BLaER1 treated with 17β-estradiol and CSF1 and Interleukin-3, amounts not matched to agents 10 nM and 100 nM (cell line): Measurements from ENCODE around the gene FLCN.

Experiments
- H3K27ac ChIP-seq, 11 experiments: shearing (Covaris generic); formaldehyde crosslinking; 2 replicates each; pipeline ENCODE4 v1.8.1; 2022
- H3K27me3 ChIP-seq, 11 experiments: shearing (Covaris generic); formaldehyde crosslinking; 2 replicates each; pipeline ENCODE4 v1.8.1; 2022
- H3K36me3 ChIP-seq, 11 experiments: shearing (Covaris generic); formaldehyde crosslinking; 2 replicates each; pipeline ENCODE4 v1.8.1; 2022
- H3K4me1 ChIP-seq, 10 experiments: shearing (Covaris generic); formaldehyde crosslinking; 2 replicates each; pipeline ENCODE4 v1.8.1; 2022
- H3K4me2 ChIP-seq, 11 experiments: shearing (Covaris generic); formaldehyde crosslinking; 2 replicates each; pipeline ENCODE4 v1.8.1; 2022
- H3K4me3 ChIP-seq, 10 experiments: shearing (Covaris generic); formaldehyde crosslinking; 2 replicates each; pipeline ENCODE4 v1.8.1; 2022
- H3K9ac ChIP-seq, 11 experiments: shearing (Covaris generic); formaldehyde crosslinking; 2 replicates each; pipeline ENCODE4 v1.8.1; 2022
- H3K9me3 ChIP-seq, 11 experiments: shearing (Covaris generic); formaldehyde crosslinking; replicated peaks in 1 of 11; 2 replicates each; pipeline ENCODE4 v1.8.1; 2022
- H4K20me1 ChIP-seq, 11 experiments: shearing (Covaris generic); formaldehyde crosslinking; 2 replicates each; pipeline ENCODE4 v1.8.1; 2022
- Cebpa-rat ChIP-seq, 11 experiments: shearing (Covaris generic); IDR thresholded peaks; 2 replicates each; pipeline ENCODE4 v1.8.1; 2022

FLCN gene

DNA sequence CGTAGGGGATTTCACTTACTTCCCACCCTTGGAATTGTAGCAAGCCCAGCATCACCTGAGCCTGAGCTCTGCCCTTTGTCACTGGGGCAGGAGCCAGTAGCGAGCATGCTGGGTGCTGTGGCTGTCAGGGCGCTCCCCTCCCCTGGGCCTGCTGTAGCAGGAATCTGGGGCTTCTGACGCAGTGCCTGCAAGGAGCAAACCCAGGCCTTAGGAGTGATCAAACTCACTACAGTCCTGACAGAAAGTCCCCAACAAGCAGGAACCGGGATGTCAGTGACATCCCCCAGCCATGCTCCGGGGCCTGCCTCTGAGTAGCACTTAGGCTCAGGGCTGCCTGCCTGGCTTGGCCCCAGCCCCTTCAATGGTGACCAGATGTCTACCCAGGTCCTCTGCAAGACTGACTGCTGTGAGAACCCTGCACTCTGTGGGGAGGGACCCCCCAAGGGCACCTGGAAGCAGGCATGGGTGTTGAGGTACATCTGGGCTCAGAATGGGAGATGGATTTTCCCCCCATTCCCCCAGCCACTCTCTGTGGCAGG lies 54.3 kb downstream of the FLCN start:
- peaks cover 0 to 37% (median 0%) of the 10 kb centered on the region in 11 experiments; a peak in 10 of 22 replicates for H4K20me1 ChIP-seq
- H3K27me3 ChIP-seq: no peaks in the 10 kb centered on the region
- peaks cover 69 to 100% (median 100%) of the 10 kb centered on the region in 10 experiments for H3K4me1 ChIP-seq
- TF ChIP-seq Cebpa-rat (IDR thresholded peaks at IDR 0.05): no peak
- peak overlapping the region in 9 of 11 experiments; percentile 53 to 89 (median 84); a peak in 18 of 22 replicates for H3K27ac ChIP-seq
- H3K36me3 ChIP-seq: peaks cover 32 to 71% (median 56%) of the 10 kb centered on the region in 11 experiments
- H3K4me3 ChIP-seq: peak overlapping the region in 7 of 10 experiments; percentile 23 to 53 (median 46); a peak in 12 of 20 replicates
- H3K4me2 ChIP-seq: peak overlapping the region; percentile 59 to 98 (median 95)
- peak overlapping the region in 10 of 11 experiments; percentile 1 to 81 (median 72); a peak in 18 of 22 replicates for H3K9ac ChIP-seq
- no peaks in the 10 kb centered on the region for H3K9me3 ChIP-seq

DNA sequence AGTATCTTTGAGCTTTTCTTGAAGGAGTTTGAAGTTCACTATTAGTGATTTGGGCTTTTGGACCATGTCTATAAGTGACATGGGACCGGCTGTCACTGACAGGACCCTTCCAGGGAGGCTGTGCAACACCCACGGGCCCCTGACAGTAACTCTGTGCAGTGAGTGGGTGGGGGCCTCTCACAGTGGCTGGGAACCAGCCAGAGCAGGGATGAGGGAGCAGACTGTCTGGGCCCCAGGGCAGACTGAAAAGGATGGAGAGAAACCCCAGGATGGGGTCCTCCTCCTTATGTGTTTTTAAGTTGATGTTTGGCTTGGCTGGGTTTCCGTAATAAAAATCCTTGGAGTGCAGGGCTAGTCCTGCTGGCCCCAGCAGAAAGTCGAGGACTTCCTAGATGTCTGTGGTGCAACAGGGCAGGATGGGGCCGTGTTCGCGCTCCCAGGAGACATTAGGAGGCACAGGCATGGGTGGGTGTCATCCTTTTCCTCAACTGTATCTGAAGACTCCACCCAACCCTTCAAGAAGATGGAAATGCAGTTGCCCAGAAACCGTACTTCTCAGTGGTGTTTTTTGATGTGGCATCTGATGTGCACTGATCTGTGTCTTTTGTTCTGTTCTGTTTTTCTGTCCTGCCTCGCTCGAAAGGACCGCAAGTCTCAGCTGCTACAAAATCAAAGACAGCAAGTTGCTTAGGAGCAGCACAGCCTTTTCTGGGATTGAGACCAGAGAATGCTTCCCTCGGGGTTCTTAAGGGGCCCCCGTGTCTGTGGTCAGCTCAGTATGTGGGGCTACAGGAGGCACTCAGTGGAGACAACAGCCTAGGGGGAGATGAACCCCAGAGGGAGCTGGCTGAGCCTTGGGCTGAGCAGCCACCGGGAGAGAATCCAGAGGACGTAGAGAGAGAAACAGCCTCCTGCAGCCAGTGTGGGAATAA lies 55.0 kb downstream of the FLCN start:
- Histone ChIP-seq H3K27ac (peak overlapping the region in 9 of 11 experiments; percentile 53 to 89 (median 84); a peak in 18 of 22 replicates), H3K4me2 (peak overlapping the region; percentile 59 to 98 (median 95)), H4K20me1 (peaks cover 0 to 37% (median 0%) of the 10 kb centered on the region in 11 experiments; a peak in 10 of 22 replicates), H3K36me3 (peaks cover 29 to 71% (median 61%) of the 10 kb centered on the region in 11 experiments), H3K9ac (peak overlapping the region in 10 of 11 experiments; percentile 1 to 81 (median 72); a peak in 18 of 22 replicates), H3K27me3 (no peaks in the 10 kb centered on the region), H3K4me1 (peaks cover 64 to 100% (median 100%) of the 10 kb centered on the region in 10 experiments), H3K9me3 (no peaks in the 10 kb centered on the region), H3K4me3 (peak overlapping the region in 7 of 10 experiments; percentile 23 to 53 (median 46); a peak in 13 of 20 replicates)
- peak in 6 of 11 experiments; percentile 11 to 54 (median 38); a peak in 2 of 22 replicates for TF ChIP-seq Cebpa-rat (IDR thresholded peaks at IDR 0.05)

DNA sequence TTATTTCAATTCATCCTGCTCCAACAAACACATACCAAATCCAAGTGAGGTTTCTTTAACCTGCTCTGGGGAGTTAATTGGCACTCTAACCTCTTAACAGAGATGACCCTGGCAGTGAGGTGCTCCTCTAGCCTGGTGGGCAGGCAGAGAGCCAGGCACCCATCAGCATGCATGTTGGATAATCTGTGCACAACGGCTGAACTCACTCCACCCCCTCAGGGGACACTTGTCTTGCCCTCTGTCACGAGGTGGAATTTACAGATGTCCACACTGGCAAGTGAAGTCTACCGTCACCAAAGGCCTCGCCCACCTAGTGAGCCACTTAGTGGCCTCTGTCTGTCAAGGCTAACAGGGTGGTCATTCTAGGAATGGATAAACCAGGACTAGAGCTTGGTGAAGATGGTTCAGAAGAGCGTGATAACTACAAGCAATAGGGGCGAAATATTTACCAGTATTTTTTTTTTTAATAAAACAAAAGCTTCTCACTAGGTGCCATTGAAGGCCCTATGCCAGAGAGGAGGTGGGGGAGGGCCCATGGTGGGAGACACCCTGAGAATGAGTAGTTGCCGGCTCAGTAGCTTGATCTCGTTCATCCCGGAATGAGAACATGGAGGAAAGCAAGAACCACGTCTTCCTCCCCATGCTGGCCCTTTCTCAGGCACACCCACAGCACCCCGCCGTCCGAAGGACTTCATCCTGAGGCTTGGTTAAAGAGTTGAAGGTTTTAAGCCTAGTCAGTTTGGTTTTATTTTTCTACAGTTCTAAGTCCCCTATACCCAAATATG lies 56.0 kb downstream of the FLCN start:
- H3K4me1 ChIP-seq: peaks cover 65 to 100% (median 100%) of the 10 kb centered on the region in 10 experiments
- no peaks in the 10 kb centered on the region for H3K27me3 ChIP-seq
- no peaks in the 10 kb centered on the region for H3K9me3 ChIP-seq
- no peak for TF ChIP-seq Cebpa-rat (IDR thresholded peaks at IDR 0.05)
- H3K4me3 ChIP-seq: peak overlapping the region in 4 of 10 experiments; percentile 4 to 41 (median 22); a peak in 3 of 20 replicates
- H3K36me3 ChIP-seq: peaks cover 29 to 77% (median 62%) of the 10 kb centered on the region in 11 experiments
- H3K27ac ChIP-seq: peak overlapping the region in 9 of 11 experiments; percentile 33 to 89 (median 84); a peak in 17 of 22 replicates
- H3K4me2 ChIP-seq: peak overlapping the region; percentile 59 to 98 (median 95)
- H4K20me1 ChIP-seq: peaks cover 0 to 45% (median 0%) of the 10 kb centered on the region in 11 experiments; a peak in 10 of 22 replicates
- H3K9ac ChIP-seq: peak overlapping the region in 9 of 11 experiments; percentile 50 to 81 (median 73); a peak in 13 of 22 replicates

DNA sequence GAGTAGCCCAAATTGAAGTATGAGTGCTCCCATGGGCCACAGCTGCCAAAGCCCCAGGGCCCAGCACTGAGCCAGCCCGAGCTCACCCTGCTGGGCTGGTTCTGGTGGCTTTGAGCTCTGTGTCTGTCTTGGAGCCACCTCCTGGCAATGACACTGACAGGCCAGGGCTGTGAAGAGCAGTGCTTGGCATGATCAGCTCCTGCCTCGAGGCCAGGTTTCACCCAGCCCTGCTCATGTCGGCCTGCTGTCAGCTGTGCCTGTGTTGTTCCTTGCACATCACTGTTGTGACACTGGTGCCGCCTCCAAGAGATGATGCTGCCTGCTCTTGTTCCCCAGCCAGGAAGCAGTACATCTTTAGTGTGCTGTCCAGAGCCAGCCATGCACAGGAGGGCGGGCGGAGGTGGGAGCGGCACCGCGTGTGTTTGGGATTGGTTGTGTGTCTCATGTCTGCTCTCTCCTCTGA lies 56.8 kb downstream of the FLCN start:
- Histone ChIP-seq H3K4me3 (0 out of 20 replicates have a peak overlapping the region, but pooled peaks of 1 of the 10 experiments have one; percentile 4), H3K4me1 (peaks cover 65 to 100% (median 100%) of the 10 kb centered on the region in 10 experiments), H3K9ac (peak overlapping the region in 8 of 11 experiments; percentile 12 to 75 (median 45); a peak in 8 of 22 replicates), H3K27me3 (no peaks in the 10 kb centered on the region), H3K27ac (peak overlapping the region in 7 of 11 experiments; percentile 7 to 89 (median 84); a peak in 8 of 22 replicates), H3K36me3 (peaks cover 29 to 82% (median 66%) of the 10 kb centered on the region in 11 experiments), H3K4me2 (peak overlapping the region; percentile 59 to 98 (median 95); a peak in 19 of 22 replicates), H3K9me3 (no peaks in the 10 kb centered on the region), H4K20me1 (peaks cover 0 to 53% (median 6%) of the 10 kb centered on the region in 11 experiments; a peak in 11 of 22 replicates)
- TF ChIP-seq Cebpa-rat (IDR thresholded peaks at IDR 0.05): no peak

DNA sequence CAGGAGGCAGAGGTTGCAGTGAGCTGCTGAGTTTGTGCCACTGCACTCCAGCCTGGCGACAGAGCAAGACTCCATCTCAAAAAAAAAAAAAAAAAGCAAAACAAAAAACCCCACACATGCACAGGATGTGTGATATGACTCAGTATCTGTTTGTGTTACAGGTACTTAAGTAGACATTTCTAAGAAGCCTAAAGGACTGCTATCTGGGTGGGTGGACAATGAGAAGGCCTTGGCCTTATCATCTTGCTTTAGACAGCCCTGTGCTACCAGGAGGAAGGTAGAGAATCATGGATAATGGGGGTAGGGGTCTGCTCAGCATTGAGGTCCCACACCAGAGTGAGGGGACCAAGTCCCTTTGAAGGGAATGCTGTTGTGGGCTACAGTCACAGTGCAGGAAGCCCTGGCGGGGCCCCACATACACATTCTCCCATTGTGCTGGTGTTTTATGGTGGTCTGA lies 57.6 kb downstream of the FLCN start:
- peaks cover 65 to 100% (median 100%) of the 10 kb centered on the region in 10 experiments for H3K4me1 ChIP-seq
- H3K4me2 ChIP-seq: peak overlapping the region in 10 of 11 experiments; percentile 8 to 98 (median 95); a peak in 19 of 22 replicates
- H3K9ac ChIP-seq: peak overlapping the region in 5 of 11 experiments; percentile 14 to 75 (median 43); a peak in 5 of 22 replicates
- no peak for TF ChIP-seq Cebpa-rat (IDR thresholded peaks at IDR 0.05)
- H4K20me1 ChIP-seq: peaks cover 0 to 61% (median 11%) of the 10 kb centered on the region in 11 experiments; a peak in 11 of 22 replicates
- no peaks in the 10 kb centered on the region for H3K27me3 ChIP-seq
- 0 out of 20 replicates have a peak overlapping the region, but pooled peaks of 1 of the 10 experiments have one; percentile 4 for H3K4me3 ChIP-seq
- H3K36me3 ChIP-seq: peaks cover 30 to 86% (median 70%) of the 10 kb centered on the region in 11 experiments
- H3K27ac ChIP-seq: peak overlapping the region in 4 of 11 experiments; percentile 27 to 89 (median 86); a peak in 5 of 22 replicates
- no peaks in the 10 kb centered on the region for H3K9me3 ChIP-seq

DNA sequence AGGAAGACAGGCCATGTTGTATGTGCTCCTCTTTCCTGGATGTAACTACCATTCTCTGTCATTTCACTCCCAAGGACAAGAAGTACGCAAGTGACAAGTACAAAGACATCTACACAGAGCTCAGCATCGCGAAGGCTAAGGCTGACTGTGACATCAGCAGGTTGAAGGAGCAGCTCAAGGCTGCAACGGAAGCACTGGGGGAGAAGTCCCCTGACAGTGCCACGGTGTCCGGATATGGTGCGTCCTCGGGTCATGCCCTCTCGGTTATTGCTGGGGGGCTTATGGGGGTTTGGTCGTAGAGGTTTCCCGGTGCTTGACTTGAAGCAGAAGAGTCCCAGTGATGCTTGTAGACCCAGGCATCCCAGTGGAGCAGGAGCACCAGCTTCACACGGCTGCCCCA lies 59.8 kb downstream of the FLCN start:
- peak overlapping the region in 8 of 11 experiments; percentile 45 to 68 (median 58); a peak in 10 of 22 replicates for H3K9ac ChIP-seq
- TF ChIP-seq Cebpa-rat (IDR thresholded peaks at IDR 0.05): no peak
- peaks cover 68 to 100% (median 100%) of the 10 kb centered on the region in 10 experiments for H3K4me1 ChIP-seq
- peak overlapping the region; percentile 80 to 98 (median 95) for H3K4me2 ChIP-seq
- H3K9me3 ChIP-seq: no peaks in the 10 kb centered on the region
- H3K4me3 ChIP-seq: peak overlapping the region in 7 of 10 experiments; percentile 9 to 52 (median 48); a peak in 9 of 20 replicates
- H3K36me3 ChIP-seq: peaks cover 38 to 87% (median 80%) of the 10 kb centered on the region in 11 experiments
- no peaks in the 10 kb centered on the region for H3K27me3 ChIP-seq
- peak overlapping the region in 9 of 11 experiments; percentile 8 to 77 (median 61); a peak in 13 of 22 replicates for H3K27ac ChIP-seq
- H4K20me1 ChIP-seq: peaks cover 0 to 74% (median 19%) of the 10 kb centered on the region in 11 experiments; a peak in 14 of 22 replicates

DNA sequence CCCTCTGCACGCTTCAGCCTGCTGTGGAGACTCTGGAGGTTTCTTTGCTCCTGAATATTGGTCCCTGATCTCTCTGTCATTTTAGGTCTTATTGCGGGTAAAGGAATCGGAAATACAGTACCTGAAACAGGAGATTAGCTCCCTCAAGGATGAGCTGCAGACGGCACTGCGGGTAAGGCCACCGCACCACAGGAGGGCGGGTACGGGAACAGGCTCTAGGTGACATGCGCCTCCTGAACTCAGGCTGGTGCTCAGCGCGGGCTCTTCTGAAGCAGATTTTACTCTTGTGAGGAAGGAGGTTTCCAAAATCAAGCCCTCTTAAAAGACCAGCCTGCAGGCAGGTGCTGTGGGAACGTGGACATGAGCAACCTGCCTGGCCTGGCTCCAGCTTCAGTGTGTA lies 60.6 kb downstream of the FLCN start:
- Histone ChIP-seq H4K20me1 (peaks cover 0 to 76% (median 26%) of the 10 kb centered on the region in 11 experiments; a peak in 13 of 22 replicates), H3K4me2 (peak overlapping the region; percentile 80 to 98 (median 95)), H3K4me3 (peak overlapping the region in 8 of 10 experiments; percentile 9 to 52 (median 44); a peak in 11 of 20 replicates), H3K4me1 (peaks cover 63 to 100% (median 100%) of the 10 kb centered on the region in 10 experiments), H3K27me3 (no peaks in the 10 kb centered on the region), H3K27ac (peak overlapping the region in 8 of 11 experiments; percentile 52 to 77 (median 62); a peak in 15 of 22 replicates), H3K9me3 (no peaks in the 10 kb centered on the region), H3K36me3 (peaks cover 42 to 95% (median 89%) of the 10 kb centered on the region in 11 experiments), H3K9ac (peak overlapping the region in 8 of 11 experiments; percentile 45 to 68 (median 58); a peak in 15 of 22 replicates)
- no peak for TF ChIP-seq Cebpa-rat (IDR thresholded peaks at IDR 0.05)
